ENCODE results near the gene DDX54.

DDX54 gene

DNA sequence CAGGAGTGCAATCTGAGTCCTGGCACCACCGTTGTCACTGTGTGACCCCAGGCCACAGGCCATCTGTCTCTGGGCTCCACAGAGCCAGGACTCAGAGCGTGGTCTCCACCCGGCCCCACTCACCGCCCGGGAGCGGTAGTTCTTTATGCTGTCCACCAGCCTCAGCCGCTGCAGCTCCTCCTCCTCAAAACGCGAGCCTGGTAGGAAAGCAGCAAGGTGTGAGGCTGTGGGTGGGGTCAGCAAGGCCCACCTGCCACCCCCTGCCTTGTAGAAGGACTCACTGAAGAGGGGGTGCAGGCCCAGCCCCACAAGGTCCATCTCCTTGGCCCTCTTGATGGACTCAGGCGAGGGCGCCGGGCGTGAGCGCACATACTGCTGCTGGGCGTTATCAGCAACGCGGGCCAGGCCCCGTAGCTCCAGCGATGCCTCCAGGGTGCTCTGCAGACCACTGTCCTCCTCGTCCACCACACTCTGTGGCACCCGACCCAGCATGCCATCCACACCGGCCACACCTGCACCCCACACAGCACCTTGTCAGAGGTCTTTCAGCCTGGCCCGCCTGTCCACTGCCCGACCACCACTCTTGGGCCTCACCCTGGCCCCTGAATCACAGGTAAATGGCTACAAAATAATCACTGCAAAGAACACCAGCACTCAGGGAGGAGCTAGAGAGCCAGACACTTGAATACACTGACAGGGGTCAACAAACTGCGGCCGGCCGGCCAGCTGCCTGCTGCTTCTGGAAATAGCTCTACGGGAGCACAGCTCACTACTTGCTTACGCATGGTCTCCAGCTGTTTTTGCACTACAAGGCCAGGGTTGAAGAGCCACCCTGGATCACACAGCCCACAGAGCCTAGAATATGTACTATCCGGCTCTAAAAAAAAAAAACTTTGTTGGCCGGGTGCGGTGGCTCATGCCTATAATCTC, 19.5 kb downstream of the DDX54 start:
- DNase-seq (ENCODE audit: insufficient read length, low spot score): no peak
- FAIRE-seq: no peak

DNA sequence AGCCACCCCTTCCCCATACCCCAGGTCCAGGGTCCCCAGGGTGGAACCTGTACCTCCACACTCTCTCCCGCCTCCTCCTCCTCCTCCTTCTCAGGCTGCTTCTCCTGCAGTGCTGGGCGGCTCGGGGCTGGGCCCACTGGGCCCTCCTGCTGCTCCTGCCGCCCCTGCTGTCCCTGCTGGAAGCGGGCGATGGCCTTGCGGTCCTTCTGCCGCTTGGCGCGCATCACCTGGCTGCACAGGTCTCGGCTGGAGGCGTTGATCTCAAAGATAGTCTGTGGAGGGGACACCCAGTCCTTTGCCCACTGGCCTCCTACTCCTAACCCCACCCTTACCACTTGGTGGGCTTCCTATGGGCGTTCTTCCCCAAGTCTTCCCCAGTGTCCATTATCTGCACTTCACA, 21.3 kb downstream of the DDX54 start:
- no peak for FAIRE-seq
- DNase-seq (ENCODE audit: insufficient read length, low spot score): no peak

DNA sequence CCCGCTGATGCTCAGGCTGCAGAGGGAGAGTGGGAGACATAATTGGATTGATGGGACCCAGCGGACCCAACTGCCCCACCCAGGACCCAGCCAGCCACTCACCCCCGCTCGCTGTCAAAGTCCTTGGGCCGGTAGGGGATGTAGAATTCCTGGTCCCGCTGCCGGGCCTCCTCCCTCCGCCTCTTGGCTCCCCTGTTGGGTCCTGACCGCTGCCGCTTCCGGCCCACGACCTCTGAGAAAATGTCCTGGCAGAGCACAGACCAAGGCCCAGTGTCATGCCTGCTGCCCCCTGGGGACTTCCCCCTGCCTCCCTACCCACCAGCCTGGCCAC, 22.3 kb downstream of the DDX54 start:
- FAIRE-seq (no peak), DNase-seq (ENCODE audit: insufficient read length, low spot score) (no peak)

DNA sequence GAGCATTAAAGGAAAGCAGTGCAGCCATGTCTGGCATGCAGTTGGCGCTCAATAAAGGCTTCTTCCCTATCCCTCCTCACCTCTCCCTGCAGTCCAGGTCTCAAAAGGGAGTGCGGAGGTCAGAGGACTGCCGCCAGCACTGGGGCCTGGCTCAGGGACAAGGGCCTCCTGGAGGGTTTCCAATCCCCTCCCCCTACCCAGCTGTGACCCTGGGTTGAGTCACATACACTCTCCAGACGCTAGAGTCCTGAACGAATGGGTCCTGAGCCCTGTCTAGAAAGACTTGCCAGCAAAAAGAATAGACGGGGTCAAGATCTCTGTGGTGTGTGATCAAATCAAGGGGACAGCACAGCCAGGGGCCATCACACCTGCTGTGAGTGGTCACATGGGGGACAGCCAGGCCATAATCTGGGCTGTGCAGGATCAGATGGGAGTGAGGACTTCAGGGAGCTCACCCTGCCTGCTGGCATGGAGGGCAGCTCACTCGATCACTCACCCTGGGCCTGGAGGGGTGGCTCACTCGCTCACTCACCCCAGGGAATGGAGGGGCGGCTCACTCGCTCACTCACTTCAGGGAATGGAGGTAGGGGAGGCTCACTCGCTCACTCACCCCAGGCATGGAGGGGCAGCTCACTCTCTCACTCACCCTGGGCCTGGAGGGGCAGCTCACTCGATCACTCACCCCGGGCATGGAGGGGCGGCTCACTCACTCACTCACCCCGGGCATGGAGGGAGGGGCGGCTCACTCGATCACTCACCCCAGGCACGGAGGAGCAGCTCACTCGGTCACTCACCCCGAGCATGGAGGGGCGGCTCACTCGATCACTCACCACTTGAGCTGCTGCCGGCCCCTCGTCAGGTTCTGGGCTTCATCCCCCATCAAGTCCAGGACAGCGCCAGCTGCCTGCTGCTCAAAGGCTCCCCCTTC, 22.9 kb downstream of the DDX54 start:
- FAIRE-seq (no peak), DNase-seq (ENCODE audit: insufficient read length, low spot score) (no peak)

DNA sequence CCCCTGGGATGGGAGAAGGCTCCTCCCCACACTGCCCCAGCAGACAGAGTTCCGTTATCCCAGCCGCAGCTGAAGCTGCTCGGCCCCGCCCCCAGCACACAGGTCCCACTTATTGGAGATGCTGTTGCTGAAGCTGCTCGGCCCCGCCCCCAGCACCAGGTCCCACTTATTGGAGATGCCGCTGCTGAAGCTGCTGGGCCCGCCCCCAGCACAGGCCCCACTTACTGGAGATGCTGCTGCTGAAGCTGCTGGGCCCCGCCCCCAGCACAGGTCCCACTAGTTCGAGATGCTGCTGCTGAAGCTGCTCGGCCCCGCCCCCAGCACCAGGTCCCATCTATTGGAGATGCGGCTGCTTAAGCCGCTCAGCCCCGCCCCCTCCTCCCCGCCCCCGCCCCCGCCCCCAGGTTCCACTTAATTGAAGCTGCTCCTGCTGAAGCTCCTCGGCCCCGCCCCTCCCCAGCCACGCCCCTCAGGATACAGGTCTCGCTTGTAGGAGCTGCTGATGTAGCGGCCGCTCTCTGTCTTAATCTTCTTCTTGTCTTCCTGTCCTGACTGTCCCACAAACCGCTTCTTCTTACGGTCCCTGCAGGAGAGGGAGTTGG, 23.8 kb downstream of the DDX54 start:
- FAIRE-seq: no peak
- DNase-seq (ENCODE audit: insufficient read length, low spot score): no peak

DNA sequence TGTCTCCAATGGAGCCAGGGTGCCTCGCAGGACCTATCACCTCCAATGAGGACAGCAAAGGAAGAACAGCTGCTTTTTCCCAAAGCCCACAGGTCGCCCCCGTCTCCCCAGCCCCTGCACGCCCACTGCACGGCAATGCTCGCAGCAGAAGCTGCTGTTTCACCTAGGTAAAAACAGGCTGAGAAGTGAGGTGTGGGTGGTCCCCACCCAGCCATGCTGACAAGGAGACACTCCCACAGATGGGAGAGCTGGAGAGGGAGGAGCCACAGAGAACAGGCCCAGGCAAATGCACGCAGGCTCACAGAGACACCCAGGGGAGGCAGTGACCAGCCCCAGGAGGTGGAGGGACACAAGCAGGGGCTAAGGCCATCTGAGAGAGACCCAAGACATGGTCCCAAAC, 25.3 kb downstream of the DDX54 start:
- no peak for FAIRE-seq
- DNase-seq (ENCODE audit: insufficient read length, low spot score): no peak

DNA sequence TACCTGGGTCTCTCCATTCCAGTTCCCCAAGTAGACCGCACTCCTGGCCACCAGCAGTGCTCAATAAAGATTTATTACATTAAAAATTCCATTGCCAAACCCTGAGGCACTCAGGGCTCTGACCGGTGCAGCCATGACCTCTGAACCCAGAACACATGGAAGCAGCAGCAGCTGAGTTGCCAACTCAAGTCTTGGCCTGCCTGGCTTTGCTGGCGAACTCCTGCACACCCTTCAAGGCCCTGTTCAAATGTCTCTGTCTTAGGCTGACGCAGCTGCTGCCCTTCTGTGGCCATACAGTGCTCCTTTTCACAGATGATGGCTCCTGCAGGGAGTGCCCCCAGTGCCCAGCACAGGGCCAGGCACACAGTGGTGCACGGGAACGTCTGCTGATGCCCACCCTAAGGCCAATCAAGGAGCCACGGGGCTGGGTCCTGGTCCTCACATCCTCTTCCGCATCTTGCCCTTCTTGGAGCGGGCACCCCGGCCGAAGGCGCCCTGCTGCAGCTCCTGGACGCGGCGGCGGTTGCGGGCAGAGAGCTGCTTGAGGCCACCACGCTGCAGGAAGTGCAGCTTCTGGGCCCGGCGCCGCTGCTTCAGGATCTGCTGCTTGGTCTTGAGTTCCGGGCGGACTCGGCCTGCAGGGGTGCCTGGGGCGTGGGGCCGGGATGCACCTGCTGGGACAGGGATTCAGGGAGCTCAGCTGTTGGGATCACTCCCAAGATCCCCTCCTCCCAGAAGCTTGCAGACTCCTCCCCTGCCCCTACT, 26.7 kb downstream of the DDX54 start:
- DNase-seq (ENCODE audit: insufficient read length, low spot score) (no peak), FAIRE-seq (no peak)

DNA sequence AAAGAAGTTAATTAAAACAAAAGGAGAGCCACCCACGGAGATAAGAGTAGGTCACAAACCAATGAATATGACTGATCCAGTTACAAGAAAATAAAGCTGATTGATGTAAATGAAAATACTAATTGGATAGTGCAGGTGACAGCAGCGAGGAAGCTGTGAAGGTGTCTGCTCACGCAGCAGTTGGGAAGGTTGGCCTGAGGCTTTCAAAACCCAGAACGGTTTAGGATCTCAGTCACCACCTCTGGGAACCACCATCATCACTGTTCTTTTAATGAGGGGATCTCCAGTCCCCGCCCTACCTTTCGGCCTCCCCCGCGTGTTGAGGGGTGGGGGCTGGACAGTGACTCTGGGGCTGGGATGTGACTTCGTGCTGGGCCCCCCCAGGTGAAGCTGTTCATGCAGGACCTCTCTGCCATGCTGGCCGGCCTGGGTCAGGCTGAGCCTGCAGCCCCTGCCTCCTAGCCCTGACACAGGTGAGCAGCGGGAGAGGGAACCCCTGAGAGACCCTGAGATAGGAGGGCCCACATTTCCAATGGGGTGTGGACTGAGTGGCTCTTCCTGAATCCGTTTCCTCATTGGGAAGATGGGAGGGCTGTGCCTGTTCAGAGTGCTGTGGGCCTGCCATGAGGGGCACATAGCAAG, 27.9 kb downstream of the DDX54 start:
- no peak for DNase-seq (ENCODE audit: insufficient read length, low spot score)
- no peak for FAIRE-seq

DNA sequence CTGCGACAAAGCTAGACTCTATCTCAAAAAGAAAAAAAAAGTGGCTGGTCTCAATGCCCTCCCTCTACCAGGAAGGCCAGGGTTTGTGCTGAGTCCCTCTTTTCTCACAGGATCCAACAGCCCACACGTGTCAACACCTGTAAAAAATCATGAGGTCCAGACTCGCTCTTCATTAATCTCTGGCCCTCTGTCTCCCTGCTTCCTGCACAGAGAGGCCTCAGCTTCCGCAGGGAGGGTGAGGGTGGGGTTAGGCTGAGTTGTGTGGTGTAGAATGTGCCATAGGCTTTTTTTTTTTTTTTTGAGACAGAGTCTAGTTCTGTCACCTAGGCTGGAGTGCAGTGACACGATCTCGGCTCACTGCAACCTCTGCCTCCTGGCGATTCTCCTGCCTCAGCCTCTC, 29.6 kb downstream of the DDX54 start:
- FAIRE-seq (no peak), DNase-seq (ENCODE audit: insufficient read length, low spot score) (no peak)

DNA sequence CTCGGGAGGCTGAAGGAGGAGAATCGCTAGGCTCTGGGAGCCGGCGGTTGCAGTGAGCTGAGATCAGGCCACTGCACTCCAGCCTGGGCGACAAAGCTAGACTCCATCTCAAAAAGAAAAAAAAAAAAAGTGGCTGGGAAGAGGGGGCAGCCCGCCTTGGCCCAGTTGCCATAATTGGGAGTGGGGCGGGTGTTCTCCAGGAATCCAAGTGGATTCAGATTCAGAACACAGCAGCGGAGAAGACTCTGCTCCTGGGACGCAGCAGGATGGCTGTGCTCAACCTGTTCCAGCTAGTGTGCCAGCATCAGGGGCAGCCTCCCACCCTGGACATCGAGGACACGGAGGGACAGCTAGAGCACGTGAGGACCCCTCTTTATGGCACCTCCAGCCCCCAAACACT, 30.2 kb downstream of the DDX54 start:
- DNase-seq (ENCODE audit: insufficient read length, low spot score) (no peak), FAIRE-seq (no peak)

DNA sequence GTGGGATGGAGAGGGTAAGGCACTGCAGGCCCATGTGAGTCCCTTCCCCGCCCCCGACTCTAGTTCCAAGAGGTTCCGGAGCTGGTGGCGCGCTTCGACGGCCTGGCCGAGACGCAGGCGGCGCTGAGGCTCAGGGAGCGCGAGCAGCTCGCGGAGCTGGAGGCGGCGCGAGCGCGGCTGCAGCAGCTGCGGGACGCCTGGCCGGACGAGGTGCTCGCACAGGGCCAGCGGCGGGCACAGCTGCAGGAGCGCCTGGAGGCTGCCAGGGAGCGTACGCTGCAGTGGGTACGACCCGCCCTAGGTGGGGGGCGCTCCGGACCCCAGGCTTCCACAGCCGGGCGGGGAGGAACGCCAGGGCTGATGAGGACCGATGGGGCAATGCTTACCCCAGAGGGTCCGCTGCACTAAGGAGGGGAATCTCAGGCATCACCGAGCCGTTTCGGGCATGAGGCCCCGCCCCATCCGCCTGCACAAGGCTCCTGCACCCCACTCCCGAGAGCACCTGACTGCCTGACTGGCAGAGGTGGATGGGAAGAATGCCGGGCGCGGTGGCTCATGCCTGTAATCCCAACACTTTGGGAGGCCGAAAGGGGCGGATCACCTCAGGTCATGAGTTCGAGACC, 30.8 kb downstream of the DDX54 start:
- no peak for DNase-seq (ENCODE audit: insufficient read length, low spot score)

DNA sequence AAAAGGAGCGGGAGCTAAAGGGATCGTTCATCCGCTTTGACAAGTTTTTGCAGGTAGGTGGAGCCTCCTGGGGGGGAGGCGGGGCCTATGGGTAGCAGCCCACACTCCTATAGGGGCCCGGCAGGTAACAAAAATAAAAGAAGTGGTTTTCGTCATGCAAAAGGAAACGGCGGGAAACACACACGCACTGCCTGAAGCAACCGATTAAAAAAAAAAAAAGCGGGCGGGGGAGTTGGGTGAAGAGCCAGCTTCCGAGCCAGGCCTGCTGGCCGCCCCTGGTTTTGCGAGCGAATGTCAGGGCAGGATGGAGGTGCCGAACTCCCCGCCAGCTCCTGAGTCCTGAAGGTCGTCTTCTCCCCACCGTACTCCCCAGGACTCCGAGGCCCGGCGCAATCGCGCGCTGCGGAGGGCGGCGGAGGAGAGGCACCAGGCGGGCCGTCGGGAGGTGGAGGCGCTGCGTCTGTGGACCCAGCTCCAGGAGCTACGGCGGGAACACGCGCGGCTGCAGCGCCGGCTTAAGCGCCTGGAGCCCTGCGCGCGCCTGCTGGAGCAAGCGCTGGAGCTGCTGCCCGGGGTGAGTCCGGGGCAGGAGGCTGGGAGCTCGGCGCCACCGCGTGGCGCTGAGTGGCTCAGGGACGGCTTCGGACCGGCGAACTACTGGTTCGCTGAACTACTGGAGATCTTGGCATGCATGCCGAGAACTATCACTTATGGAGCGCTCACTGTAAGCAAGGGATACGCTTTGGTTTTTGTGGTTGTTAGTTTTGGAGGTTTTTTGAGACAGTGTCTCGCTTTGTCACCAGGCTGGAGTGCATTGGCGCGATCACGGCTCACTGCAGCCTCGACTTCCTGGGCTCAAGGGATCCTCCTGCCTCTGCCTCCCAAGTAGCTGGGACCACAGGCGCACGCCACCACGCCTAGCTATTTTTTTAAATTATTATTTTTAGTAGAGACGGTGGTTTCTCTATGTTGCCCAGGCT, 32.2 kb downstream of the DDX54 start:
- FAIRE-seq (peak; percentile 81), DNase-seq (ENCODE audit: insufficient read length, low spot score) (peak; percentile 89)

More for the DNA sequence above, 30.8 kb downstream of the DDX54 start:
- no peak for FAIRE-seq

DNA sequence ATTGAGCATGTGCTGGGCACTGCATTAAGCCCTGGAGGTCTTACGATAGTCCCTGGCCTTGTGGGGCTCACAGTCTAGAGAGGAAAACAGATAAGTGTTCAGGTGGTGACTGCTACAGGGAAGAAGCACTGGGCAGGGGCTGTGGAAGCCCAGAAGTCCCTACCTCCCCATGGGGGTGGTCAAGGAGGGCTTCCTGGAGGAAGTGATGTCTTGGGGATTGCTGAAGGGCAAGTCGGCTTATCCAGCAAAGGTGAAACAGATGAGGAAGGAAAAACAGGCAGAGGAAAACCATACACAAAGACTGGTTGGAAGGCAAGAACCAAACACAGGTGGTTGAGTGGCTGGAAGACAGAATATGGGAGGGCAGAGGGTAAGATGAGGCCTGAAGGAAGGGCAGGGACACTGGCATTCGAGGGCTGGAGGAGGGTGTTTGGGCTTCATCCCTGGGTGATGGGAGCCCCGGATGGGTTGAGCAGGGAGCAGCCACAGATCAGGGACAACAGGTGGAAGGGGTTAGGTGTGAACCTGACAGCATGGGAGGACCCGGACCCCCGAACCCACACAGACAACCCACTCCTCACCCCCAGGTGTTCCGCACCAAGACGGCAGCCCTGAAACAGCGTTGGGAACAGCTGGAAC, 33.0 kb downstream of the DDX54 start:
- DNase-seq (ENCODE audit: insufficient read length, low spot score) (no peak), FAIRE-seq (no peak)

DNA sequence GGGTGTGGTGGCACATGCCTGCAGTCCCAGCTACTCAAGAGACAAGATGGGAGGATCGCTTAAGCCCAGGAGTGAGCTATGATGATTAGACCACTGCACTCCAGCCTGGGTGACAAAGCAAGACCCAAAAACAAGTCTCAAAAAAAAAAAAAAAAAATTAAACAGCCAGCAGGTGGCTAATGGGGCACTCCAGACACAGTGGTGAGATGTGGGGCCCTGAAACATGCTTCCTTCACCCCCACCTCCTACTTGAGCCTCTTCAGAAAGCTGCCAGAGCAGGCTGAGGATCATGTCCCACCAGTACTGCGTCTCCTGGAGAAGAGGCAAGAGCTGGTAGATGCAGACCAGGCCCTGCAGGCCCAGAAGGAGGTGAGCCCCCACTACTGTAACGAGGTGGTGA, 33.6 kb downstream of the DDX54 start:
- DNase-seq (ENCODE audit: insufficient read length, low spot score) (no peak), FAIRE-seq (no peak)

DNA sequence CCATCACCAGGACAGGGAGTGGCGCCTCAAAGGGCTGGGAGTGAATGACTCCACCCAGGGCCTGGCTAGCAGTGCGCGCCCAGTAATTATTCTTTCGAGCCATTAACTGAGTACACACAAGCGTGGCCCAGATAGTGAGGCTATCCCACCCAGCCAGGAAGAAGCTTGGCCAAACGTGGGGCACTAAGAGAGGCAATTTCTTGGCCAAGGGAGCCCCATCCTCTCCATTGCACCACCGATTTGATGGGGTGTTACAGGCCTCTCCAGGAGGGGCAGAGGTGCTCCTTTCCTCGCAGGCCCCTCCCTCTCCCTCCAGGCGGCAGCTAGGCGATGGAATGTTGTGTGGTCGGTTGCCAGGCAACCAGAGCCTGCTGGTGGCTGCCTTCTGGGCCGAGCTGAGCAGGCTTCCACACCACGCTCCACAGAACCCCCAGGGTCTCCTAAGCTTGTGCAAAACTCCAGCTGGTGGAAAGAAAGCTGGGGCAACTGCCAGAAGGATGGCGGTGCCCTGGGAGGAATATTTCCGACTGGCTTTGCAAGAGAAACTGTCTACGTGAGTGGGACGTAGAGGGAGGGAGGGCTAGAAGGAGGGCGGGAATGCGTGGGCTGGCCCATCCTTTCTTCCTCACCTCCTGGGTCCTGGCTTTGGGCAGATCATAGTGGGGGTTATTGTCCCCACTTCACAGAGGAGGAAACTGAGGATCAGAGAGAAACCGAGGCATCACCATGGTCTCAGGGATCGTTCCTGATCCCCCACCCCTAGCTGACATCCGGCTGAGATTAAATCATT, 35.7 kb downstream of the DDX54 start, which contains the start of gene CFAP73:
CFAP73 (plus strand) TSS at position 364 of the 790 bp plus-strand sequence; CDS start at position 498, 134 bp downstream.
- FAIRE-seq (peak; percentile 71), DNase-seq (ENCODE audit: insufficient read length, low spot score) (peak; percentile 82)

DNA sequence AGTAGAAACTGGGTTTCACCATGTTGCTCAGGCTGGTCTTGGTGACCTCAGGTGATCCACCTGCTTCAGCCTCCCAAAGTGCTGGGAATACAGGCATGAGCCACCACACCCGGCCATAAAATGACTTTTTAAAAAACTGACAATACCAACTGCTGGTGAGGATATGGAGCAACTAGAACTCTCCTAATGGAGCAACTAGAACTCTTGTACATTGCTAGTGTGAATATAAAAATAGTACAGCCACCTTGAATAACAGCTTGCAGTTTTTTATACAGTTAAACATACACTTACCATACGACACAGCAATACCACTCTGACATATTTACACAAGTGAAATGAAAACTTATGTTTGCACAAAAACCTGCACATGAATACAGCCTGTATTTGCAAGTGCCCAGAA, 38.3 kb downstream of the DDX54 start:
- DNase-seq (ENCODE audit: insufficient read length, low spot score) (no peak), FAIRE-seq (no peak)
